ENCODE results near the gene OR2W3.

OR2W3 gene

GRCh38 chr1:247895163-247895637 is at the start of gene OR2W3:
Gene OR2W3, plus strand, starts transcription at chr1:247895587. Its CDS starts 0 bp downstream, at chr1:247895587.
- no peak for DNase-seq (ENCODE audit: low read depth)

GRCh38 chr1:247845693-247846017 is 49.7 kb upstream of the OR2W3 start:
- DNase-seq (ENCODE audit: low read depth), result no peak

GRCh38 chr1:247848346-247848745 is 47.0 kb upstream of the OR2W3 start:
- no peak for DNase-seq (ENCODE audit: low read depth)

- DNase-seq (ENCODE audit: low read depth), result no peak
Observed at GRCh38 chr1:247849616-247850015, 45.8 kb upstream of the OR2W3 start.

DNA sequence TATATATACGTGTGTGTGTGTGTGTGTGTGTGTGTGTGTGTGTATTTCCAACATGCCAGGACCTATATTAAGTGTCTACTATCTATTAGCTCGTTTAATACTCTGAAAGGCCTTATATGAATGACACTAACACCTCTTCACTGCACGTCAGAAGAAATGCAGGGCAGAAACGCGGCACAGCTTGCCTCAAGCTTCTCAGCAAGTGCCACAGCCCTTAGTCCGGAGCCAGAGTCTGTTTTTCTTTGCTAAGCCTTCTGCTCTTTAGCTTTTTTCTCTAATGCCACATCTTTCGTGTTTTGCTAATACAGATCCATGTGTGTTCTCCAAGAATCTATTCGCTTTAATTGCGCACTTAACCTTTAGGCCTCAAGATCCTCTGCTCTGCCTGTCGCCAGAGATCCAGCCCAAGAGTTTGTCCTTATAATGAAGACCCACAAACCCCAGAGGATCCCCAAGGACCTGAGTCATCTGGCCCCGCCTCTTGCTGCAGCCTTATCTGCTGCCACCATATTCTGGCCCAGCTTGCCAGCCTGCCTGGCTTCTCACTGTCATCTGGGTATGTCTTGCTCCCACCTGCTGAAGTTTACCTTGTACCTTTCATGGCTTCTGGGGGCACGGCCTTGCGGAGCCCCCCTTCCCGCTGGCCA is 40.4 kb upstream of the OR2W3 start:
- no peak for DNase-seq (ENCODE audit: low read depth)

GRCh38 chr1:247855911-247856310 is 39.5 kb upstream of the OR2W3 start:
- no peak for DNase-seq (ENCODE audit: low read depth)

DNA sequence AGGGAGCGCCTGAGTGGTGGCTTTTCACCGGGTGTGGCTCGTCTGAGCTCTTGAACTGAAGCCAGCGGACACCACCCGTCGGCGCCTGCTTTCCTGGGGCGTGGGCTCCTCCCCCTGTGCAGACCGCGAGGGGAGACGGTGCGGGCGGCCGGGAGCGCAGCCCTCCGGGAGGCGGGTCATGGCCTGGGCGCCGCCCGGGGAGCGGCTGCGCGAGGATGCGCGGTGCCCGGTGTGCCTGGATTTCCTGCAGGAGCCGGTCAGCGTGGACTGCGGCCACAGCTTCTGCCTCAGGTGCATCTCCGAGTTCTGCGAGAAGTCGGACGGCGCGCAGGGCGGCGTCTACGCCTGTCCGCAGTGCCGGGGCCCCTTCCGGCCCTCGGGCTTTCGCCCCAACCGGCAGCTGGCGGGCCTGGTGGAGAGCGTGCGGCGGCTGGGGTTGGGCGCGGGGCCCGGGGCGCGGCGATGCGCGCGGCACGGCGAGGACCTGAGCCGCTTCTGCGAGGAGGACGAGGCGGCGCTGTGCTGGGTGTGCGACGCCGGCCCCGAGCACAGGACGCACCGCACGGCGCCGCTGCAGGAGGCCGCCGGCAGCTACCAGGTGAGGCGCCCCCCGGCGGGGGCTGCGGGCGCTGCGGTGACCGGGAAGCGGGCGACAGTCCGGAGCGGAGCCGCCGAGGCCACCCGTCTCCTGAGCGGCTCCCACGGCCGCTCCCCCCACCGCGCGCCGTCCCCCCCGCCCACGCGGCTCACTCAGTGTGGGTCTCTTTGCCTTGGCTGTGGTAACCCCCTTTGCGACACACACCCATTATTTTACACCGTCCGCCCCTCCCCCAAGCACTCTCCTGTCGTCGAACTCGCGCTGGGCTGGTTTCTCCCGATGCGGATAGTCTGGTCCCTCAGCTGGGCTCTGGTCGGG is 38.1 kb upstream of the OR2W3 start, which contains the start of gene TRIM58:
Gene TRIM58 (plus strand): TSS at position 119 of the 916 bp plus-strand sequence. CDS start 60 bp downstream, at position 179.
- DNase-seq (ENCODE audit: low read depth), result no peak

- DNase-seq (ENCODE audit: low read depth), result no peak
Observed at GRCh38 chr1:247857985-247858619, 37.3 kb upstream of the OR2W3 start.

DNA sequence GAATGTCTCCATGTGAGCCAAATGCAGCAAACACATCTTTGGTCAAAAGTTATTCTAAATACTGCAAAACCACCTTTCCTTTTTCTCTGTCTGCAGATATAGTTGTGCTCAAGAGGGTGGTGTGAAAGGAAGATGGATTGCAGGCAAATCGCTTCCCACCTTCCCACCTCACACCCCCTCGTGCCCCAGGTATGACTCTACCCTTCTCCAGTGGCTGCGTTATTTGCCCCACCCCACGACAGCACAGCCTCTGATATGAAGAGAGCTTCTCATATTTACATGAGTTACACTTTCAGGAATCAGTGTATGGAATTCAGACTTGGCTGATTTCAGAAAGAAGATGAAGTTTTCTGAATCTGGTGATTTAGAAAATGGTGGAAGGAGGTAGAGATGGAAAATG is 32.6 kb upstream of the OR2W3 start:
- no peak for DNase-seq (ENCODE audit: low read depth)

- no peak for DNase-seq (ENCODE audit: low read depth)
Observed at GRCh38 chr1:247864644-247865043, 30.7 kb upstream of the OR2W3 start.

DNA sequence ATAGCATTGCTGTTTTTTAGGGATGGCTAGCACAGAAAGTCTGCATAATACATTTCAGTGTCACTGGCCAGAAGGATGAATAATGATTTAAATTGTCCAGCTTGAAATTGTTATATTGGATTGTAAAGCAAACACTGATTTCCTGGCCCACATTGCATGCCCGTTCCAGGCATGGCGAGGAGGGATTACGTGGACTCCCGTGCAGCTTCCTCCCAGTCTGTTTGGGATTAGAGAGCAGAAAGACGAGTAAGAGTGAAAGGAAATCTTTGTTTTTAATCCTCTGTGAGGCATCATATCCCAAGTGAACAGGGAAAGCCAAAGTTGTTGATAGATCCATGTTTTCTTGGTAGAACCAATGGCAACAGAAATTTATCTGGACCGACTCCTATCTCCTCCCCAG is 30.0 kb upstream of the OR2W3 start:
- DNase-seq (ENCODE audit: low read depth), result no peak

GRCh38 chr1:247883346-247883745 is 12.0 kb upstream of the OR2W3 start:
- no peak for DNase-seq (ENCODE audit: low read depth)

DNA sequence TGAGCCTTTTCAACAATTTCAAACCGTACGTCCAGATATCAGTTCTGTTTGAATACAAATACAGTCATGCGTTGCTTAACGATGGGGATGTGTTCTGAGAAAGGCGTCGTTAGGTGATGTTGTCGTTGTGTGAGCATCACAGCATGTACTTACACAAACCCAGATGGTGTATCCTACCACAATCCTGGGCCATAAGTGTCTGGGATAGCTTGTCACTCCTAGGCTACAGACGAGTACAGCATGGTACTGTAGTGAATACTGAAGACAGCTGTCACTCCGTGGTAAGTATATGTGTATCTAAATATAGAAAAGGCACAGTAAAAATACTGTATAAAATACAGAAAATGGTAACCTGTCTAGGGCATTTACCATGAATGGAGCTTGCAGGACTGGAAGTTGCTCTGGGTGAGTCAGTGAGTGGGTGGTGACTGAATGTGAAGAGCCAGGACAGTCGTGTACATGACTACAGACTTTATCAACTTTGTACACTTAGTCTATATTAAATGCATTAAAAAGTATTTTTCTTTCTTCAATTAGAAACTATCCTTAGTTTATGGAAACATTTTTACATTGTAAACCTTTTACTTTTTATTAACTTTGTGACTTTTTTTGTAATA is 10.5 kb upstream of the OR2W3 start:
- DNase-seq (ENCODE audit: low read depth), result no peak

GRCh38 chr1:247895976-247896375 is 589 bp downstream of the OR2W3 start:
- DNase-seq (ENCODE audit: low read depth), result no peak

- no peak for DNase-seq (ENCODE audit: low read depth)
Observed at GRCh38 chr1:247904122-247904521, 8.7 kb downstream of the OR2W3 start.

DNA sequence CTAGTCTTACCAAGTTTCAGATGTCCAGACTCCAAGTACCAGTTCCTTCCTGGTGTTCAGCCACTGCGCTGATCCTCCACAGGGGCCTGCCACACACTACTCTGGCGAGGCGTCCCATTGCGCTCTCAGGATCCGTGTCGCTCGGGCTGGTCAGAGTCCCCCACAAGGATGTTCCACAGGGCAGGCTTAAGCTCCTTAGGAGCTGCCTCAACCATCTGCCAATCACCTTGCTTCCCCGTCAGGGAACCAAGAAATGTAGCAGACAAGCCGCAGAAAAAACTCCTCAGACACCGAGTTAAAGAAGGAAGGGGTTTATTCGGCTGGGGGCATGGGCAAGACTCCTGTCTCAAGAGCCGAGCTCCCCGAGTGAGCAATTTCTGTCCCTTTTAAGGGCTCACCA is 9.8 kb downstream of the OR2W3 start:
- DNase-seq (ENCODE audit: low read depth), result no peak

- no peak for DNase-seq (ENCODE audit: low read depth)
Observed at GRCh38 chr1:247905910-247906503, 10.6 kb downstream of the OR2W3 start.

- DNase-seq (ENCODE audit: low read depth), result no peak
Observed at GRCh38 chr1:247906504-247907047, 11.2 kb downstream of the OR2W3 start.

DNA sequence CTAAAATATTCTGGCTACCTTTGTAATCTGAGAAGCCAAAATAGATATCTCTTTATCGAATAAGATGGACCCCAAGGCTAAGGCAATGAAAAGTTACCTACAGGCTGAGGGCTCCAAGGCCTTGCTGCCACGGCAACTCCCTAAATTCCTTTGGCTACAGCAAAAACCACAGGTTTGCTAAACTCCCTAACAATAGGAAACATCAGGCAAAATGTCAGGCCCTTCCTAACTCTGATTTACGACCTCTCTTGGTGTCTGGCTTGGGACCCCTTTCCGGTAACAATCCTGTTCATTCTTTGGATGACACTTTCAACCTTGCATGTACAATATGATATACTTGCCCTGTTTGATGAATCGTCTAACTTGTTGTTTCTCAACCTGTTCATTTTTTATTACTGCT is 13.4 kb downstream of the OR2W3 start:
- DNase-seq (ENCODE audit: low read depth), result no peak

DNA sequence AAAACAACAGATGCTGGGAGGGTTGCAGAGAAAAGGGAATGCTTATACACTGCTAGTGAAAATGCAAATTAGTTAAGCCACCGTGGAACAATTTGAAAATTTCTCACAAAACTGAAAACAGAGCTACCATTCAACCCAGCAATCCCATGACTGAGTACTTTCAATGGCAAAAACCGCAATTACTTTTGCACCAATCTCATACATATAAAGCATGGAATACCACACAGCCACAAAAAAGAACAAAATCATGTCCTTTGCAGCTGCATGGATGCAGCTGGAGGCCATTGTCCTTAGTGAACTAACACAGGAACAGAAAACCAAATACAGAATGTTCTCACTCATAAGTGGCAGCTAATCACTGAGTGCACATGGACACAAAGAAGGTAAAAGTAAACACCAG is 18.4 kb downstream of the OR2W3 start:
- DNase-seq (ENCODE audit: low read depth), result no peak

DNA sequence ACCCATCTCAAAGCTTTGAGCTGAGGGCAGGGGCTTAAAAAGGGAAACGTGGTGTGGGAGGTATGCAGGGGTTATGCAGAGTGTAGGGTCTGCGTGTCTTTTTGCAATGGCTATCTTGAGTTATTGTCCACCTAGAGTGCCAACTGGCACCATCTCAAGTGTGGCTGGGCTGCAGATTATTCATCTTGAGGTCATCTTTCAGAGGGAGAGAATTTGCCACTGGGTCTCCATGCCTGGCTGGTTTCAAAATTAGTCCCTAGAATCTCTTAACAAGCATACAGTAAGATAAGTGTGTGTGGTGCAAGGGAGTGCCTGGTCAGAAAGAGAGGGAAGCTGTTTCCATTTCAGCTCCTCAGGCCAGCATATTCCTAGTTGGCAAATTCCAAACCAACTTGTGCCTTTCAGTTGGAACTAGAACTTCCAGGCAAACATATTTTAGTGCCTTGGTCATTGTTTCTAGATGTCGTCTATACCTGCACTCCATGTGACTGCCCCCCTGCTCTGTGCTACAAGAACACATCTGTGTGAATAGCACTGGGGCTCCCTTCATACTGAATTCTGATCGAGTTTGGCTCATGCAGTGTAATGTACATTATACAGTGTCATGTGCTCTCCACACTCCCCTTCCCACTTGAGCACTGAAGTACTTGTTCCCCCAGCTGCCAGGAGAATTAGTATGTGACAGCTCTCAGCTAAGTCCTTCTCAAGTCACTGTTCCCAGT is 19.7 kb downstream of the OR2W3 start:
- no peak for DNase-seq (ENCODE audit: low read depth)
